Measurements from ENCODE around the gene ANKS1B. TPM values are rescaled to one million over a fixed set of nuclear protein-coding genes. Genes with fewer than 3 reads are reported as not detected.

ANKS1B gene
- total and polyA plus RNA-seq, 10 of the 15 experiments (the other 5 are each of a cell fraction or from before 2014, with no cell fraction given) = 0.16 to 1.3 (median 0.82) TPM; not detected in 7

DNA sequence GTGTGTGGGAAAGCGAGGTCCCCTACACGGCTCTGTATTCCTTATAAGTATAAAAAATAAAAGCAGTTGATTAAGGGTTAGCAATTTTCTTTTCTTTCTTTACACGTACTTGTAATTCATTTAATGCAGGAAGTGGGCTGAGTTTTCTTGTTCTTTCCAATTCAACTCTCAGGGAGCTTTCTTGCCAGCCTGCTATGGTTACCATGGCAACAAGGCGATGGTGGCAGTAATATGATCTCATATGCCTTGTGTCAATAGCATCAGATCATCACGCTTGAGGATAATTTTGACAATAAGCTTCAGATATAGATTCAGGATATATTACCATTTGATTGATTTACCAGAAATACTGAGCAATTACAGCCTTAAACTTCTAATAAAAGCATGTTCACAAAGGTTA is 873.1 kb downstream of the ANKS1B start:
- DNase-seq (ENCODE audit: low read depth, low spot score) = no peak
- H2AFZ ChIP-seq (ENCODE audit: control insufficient read depth, low read depth, low read length) = no peak overlapping the region
- POLR2A ChIA-PET = no interaction called here
- no peaks in the 10 kb centered on the region for H3K36me3 ChIP-seq (ENCODE audit: control insufficient read depth in 2 of 2, insufficient read depth in 2 of 2, low read length in 1 of 2)
- no peaks in the 10 kb centered on the region for H3K4me1 ChIP-seq (ENCODE audit: control insufficient read depth, insufficient read depth, low read length)
- no peak for ATAC-seq
- FAIRE-seq = no peak
- H3K9me3 ChIP-seq (replicated peaks; ENCODE audit: control insufficient read depth, insufficient read depth, low read length) = no peaks in the 10 kb centered on the region; the same call in 2 of the 3 replicates
- SMC1A ChIA-PET (ENCODE audit: uncharacterized antibody, unreplicated experiment) = interaction anchor here (1.0 to 1.3 kb wide), 3 partner anchors 21 to 58 kb away, joined by 3 to 4 read pairs (median 4); no protein-coding TSS in a partner anchor
- BruUV-seq (replicated peaks) = no TSS peak
- H3K4me2 ChIP-seq (ENCODE audit: control insufficient read depth, insufficient read depth) = no peak overlapping the region
- intact Hi-C loops (cut with micrococcal nuclease; ENCODE audit: unreplicated experiment) = no loop called here
- WGBS (ENCODE audit: insufficient coverage, insufficient replicate concordance, low lambda C conversion rate, missing lambda C conversion rate) = 42% methylated on average over 5 of the region's 5 CpGs
- RAD21 ChIA-PET (ENCODE audit: unreplicated experiment) = no interaction called here
- in situ Hi-C loops (cut with MboI) = no loop called here
- no peak overlapping the region for H3K9ac ChIP-seq (ENCODE audit: control insufficient read depth, insufficient read depth, low read length)
- no peaks in the 10 kb centered on the region; a peak in 1 of 4 replicates for H3K27me3 ChIP-seq (replicated peaks in 1 of 2; ENCODE audit: control insufficient read depth in 2 of 2, insufficient read depth in 2 of 2, low read length in 1 of 2)
- H3K4me3 ChIP-seq = no peak overlapping the region
- TF ChIP-seq HDGF (IDR thresholded peaks at IDR 0.05) (no peak), CBX3 (IDR thresholded peaks at IDR 0.05; ENCODE audit: borderline replicate concordance, low read depth) (no peak), RFX5 (IDR thresholded peaks at IDR 0.05; ENCODE audit: low read depth, low read length) (0 out of 2 replicates have a peak, but pooled peaks have one; percentile 18), BMI1 (IDR thresholded peaks at IDR 0.05; ENCODE audit: borderline replicate concordance) (peak; percentile 63; the same call in 1 of the 2 replicates)
- H3K27ac ChIP-seq (ENCODE audit: control insufficient read depth, insufficient read depth) = no peak overlapping the region
- H4K20me1 ChIP-seq (ENCODE audit: control insufficient read depth, insufficient read depth) = no peaks in the 10 kb centered on the region
- CTCF ChIA-PET = no interaction called here
- no peaks in the 10 kb centered on the region for H3K79me2 ChIP-seq (ENCODE audit: control insufficient read depth, insufficient read depth, low read length)

DNA sequence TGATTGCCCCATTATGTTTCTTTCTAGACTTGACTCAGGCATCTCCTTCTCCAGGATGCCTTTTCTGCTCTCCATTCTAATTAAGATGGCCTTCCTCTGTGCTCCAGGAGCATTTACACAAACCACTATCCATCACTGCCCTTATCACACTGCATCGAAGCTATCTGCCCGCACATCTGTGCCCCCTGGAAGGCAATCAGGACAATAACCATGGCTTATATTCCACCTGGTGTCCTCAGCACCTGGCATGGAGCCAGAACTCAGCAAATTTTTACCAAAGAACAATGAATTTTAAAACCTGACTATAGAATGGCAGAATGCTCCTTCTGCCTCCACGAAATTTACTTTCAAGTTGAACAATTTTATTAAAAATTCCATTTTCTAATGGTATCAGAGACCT is 873.9 kb downstream of the ANKS1B start:
- intact Hi-C loops (cut with micrococcal nuclease; ENCODE audit: unreplicated experiment) = no loop called here
- CTCF ChIA-PET = no interaction called here
- DNase-seq (ENCODE audit: low read depth, low spot score) (no peak), ATAC-seq (no peak), FAIRE-seq (no peak)
- H3K4me3 ChIP-seq = no peak overlapping the region
- no peaks in the 10 kb centered on the region; the same call in 2 of the 3 replicates for H3K9me3 ChIP-seq (replicated peaks; ENCODE audit: control insufficient read depth, insufficient read depth, low read length)
- no peaks in the 10 kb centered on the region for H3K4me1 ChIP-seq (ENCODE audit: control insufficient read depth, insufficient read depth, low read length)
- H3K36me3 ChIP-seq (ENCODE audit: control insufficient read depth in 2 of 2, insufficient read depth in 2 of 2, low read length in 1 of 2) = no peaks in the 10 kb centered on the region
- no peak overlapping the region for H2AFZ ChIP-seq (ENCODE audit: control insufficient read depth, low read depth, low read length)
- RAD21 ChIA-PET (ENCODE audit: unreplicated experiment) = no interaction called here
- in situ Hi-C loops (cut with MboI) = no loop called here
- H4K20me1 ChIP-seq (ENCODE audit: control insufficient read depth, insufficient read depth) = no peaks in the 10 kb centered on the region
- H3K4me2 ChIP-seq (ENCODE audit: control insufficient read depth, insufficient read depth) = no peak overlapping the region
- H3K79me2 ChIP-seq (ENCODE audit: control insufficient read depth, insufficient read depth, low read length) = no peaks in the 10 kb centered on the region
- no peaks in the 10 kb centered on the region; a peak in 1 of 4 replicates for H3K27me3 ChIP-seq (replicated peaks in 1 of 2; ENCODE audit: control insufficient read depth in 2 of 2, insufficient read depth in 2 of 2, low read length in 1 of 2)
- no TSS peak for BruUV-seq (replicated peaks)
- SMC1A ChIA-PET (ENCODE audit: uncharacterized antibody, unreplicated experiment) = interaction anchor here (0.6 to 1.3 kb wide), 4 partner anchors 20 to 59 kb away, joined by 3 to 4 read pairs (median 4); no protein-coding TSS in a partner anchor
- no peak overlapping the region for H3K27ac ChIP-seq (ENCODE audit: control insufficient read depth, insufficient read depth)
- POLR2A ChIA-PET = no interaction called here
- WGBS (ENCODE audit: insufficient coverage, insufficient replicate concordance, low lambda C conversion rate, missing lambda C conversion rate) = 0% methylated on average over 3 of the region's 3 CpGs
- no peak overlapping the region for H3K9ac ChIP-seq (ENCODE audit: control insufficient read depth, insufficient read depth, low read length)
- TF ChIP-seq, protein P1, sequence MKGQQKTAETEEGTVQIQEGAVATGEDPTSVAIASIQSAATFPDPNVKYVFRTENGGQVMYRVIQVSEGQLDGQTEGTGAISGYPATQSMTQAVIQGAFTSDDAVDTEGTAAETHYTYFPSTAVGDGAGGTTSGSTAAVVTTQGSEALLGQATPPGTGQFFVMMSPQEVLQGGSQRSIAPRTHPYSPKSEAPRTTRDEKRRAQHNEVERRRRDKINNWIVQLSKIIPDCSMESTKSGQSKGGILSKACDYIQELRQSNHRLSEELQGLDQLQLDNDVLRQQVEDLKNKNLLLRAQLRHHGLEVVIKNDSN (IDR thresholded peaks at IDR 0.05; ENCODE audit: borderline replicate concordance, extremely low read length, insufficient read depth, low read depth, low read length) = no peak
- TF ChIP-seq, protein P2, sequence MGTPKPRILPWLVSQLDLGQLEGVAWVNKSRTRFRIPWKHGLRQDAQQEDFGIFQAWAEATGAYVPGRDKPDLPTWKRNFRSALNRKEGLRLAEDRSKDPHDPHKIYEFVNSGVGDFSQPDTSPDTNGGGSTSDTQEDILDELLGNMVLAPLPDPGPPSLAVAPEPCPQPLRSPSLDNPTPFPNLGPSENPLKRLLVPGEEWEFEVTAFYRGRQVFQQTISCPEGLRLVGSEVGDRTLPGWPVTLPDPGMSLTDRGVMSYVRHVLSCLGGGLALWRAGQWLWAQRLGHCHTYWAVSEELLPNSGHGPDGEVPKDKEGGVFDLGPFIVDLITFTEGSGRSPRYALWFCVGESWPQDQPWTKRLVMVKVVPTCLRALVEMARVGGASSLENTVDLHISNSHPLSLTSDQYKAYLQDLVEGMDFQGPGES (IDR thresholded peaks at IDR 0.05) = no peak
- TF ChIP-seq STAT1 (conservative IDR thresholded peaks at IDR 0.05) = no peak
- no peak for TF ChIP-seq CHD4 (IDR thresholded peaks at IDR 0.05)
- no peak for TF ChIP-seq SUZ12 (IDR thresholded peaks at IDR 0.05; ENCODE audit: unreplicated experiment)
- no peak for TF ChIP-seq STAT3 (IDR thresholded peaks at IDR 0.05; ENCODE audit: low read depth, low read length)
- TF ChIP-seq SIN3A (IDR thresholded peaks at IDR 0.05; ENCODE audit: low read depth, low read length) = no peak
- TF ChIP-seq NFYA (IDR thresholded peaks at IDR 0.05; ENCODE audit: borderline replicate concordance, low read depth, low read length) = no peak
- TF ChIP-seq ZSCAN29 (IDR thresholded peaks at IDR 0.05) = no peak
- TF ChIP-seq, protein P3, sequence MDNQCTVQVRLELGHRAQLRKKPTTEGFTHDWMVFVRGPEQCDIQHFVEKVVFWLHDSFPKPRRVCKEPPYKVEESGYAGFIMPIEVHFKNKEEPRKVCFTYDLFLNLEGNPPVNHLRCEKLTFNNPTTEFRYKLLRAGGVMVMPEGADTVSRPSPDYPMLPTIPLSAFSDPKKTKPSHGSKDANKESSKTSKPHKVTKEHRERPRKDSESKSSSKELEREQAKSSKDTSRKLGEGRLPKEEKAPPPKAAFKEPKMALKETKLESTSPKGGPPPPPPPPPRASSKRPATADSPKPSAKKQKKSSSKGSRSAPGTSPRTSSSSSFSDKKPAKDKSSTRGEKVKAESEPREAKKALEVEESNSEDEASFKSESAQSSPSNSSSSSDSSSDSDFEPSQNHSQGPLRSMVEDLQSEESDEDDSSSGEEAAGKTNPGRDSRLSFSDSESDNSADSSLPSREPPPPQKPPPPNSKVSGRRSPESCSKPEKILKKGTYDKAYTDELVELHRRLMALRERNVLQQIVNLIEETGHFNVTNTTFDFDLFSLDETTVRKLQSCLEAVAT (IDR thresholded peaks at IDR 0.05) = no peak
- TF ChIP-seq MEF2B (IDR thresholded peaks at IDR 0.05; ENCODE audit: partially characterized antibody, poor library complexity, severe bottlenecking) = no peak
- no peak for TF ChIP-seq CREM (IDR thresholded peaks at IDR 0.05; ENCODE audit: low read depth)
